GM19395 (cell line): ENCODE measurements around the gene GRB10.

Source experiments
- ATAC-seq: cut with Tn5 transposase; IDR thresholded peaks from one replicate; pipeline ENCODE4 v1.9.1; 2021; ENCODE audit warnings: mild to moderate bottlenecking, moderate library complexity; ENCODE audit not compliant: unreplicated experiment

Gene GRB10

DNA sequence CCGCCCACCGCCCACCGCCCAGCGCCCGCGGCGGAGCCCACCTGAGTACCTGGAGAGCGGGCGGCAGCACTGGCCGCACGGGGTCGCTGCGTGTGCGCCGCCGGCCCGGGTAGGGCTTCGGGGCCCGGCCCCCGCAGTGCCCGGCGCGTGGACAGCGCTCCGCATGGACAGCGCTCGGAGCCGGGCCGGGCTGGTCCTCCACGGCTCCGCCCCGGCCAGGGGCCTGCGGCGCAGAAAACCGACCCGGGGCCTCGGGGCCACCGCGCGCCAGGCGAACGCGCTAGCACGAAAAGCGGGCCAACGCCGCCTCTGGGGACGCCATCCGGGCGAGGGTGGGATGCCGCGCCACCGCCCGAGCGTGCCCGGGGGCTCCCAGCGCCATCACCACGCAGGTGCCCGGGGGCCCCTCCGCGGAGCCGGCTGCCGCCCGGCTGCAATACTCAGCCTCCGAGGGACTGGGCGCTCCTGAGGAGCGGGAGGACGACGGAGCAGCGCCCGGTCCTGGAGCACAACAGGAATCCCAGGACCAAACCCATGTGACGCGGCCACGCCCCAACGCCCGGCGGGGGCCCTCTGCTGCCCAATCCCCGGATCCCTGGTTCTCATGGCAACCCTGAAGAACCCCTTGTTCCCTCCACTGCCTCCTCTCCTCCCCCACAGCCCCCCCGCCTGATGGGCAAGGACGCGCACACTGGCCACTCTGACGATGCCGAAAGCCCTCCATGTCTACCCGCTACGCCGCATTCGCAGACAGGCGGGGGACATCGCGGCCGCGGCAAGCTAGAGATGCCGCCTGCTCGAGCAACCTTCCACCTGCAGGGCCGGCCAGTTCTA, at the start of gene GRB10:
Gene GRB10 (minus strand): TSS at position 522 of the 834 bp plus-strand sequence. CDS start 50,574 bp downstream, outside the sequence.
- no peak for ATAC-seq

GRCh38 chr7:50828801-50829200, 46.1 kb upstream of the GRB10 start:
- no peak for ATAC-seq

- ATAC-seq = no peak
These were observed 45.4 kb upstream of the GRB10 start for GRCh38 chr7:50828116-50828515.

- ATAC-seq = no peak
These were observed 44.6 kb upstream of the GRB10 start for GRCh38 chr7:50827281-50827680.

GRCh38 chr7:50826371-50827172, 43.9 kb upstream of the GRB10 start:
- ATAC-seq = no peak

DNA sequence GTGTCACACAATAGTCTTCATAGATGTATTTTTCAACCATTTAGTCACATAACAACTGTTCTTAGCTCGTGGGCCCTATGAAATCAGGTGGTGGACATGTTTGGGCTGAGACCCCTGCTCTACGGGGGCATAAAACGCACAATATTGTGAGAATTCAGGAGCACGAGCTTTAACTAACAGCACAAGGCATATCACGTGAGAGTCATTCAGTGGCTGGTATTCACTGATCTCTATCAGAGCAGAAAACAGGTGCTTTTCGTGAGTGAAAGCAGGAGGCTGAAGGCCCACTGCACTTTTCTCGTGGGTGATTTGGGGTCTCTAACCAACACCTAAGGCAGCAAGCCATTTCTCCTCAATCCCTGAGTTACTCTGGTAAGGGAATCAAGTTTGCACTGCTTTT, 42.8 kb upstream of the GRB10 start:
- ATAC-seq = no peak

- no peak for ATAC-seq
These were observed 42.2 kb upstream of the GRB10 start for GRCh38 chr7:50824882-50825281.

GRCh38 chr7:50822706-50823105, 40.0 kb upstream of the GRB10 start:
- ATAC-seq = no peak

DNA sequence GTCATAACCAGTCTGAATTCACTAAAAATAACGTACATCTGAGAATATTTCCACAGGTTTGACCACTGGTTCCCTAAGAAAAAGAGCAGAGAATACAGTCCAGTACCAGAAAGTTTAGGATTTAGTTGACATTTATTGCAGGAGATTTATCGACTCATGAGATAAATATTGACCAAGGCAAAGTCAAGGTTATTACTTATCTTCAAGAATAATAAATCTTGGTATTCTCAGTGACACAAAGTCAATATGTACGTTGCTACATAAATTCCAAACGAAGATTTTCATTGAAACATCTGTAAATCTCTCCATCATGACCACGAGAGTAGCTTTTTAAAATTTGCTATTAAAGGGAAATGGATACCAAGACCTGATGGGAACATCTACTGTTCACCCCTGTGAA, 39.4 kb upstream of the GRB10 start:
- ATAC-seq = no peak

DNA sequence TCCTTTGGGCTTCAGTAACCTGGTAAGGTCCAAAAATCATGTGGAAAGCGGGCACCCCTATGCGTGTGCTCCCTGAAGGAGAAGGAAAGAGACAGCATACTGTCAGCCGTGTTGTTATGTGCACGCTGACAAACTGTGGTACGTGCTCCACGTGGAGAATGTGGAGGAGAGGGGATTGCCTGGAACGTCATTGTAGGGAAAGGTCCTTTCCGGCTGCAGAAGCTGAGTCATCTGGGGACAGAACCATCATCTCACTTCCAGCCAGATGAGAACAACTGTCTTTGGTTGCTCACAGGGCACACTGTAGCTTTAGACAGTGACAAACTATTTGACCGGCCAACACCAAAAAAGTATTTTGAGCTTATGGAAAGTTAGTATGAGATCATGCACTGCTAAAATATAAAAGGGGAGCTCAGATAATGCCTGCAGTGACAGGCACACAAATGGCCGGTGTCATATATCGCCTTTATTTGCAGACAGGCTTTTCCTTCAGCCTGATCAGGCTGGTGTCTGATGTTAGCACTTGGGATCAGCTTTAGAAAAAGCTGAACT, 38.8 kb upstream of the GRB10 start:
- ATAC-seq = no peak

GRCh38 chr7:50818324-50818723, 35.6 kb upstream of the GRB10 start:
- no peak for ATAC-seq

GRCh38 chr7:50817561-50817960, 34.9 kb upstream of the GRB10 start:
- ATAC-seq = no peak

DNA sequence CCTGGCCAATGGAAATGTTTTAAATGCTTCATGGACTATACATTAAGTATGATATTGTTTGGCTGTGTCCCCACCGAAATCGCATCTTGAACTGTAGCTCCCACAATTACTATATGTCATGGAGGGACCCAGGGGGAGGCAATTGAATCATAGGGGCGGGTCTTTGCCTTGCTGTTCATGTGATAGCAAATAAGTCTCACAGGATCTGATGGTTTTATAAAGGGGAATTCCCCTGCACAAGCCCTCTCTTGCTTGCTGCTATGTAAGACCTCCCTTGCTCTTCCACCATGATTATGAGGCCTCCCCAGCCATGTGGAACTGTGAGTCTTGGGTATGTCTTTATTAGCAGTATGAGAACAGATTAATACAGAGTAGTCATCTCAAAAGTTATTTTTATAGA, 32.4 kb upstream of the GRB10 start:
- ATAC-seq = no peak

GRCh38 chr7:50814166-50814565, 31.5 kb upstream of the GRB10 start:
- no peak for ATAC-seq

DNA sequence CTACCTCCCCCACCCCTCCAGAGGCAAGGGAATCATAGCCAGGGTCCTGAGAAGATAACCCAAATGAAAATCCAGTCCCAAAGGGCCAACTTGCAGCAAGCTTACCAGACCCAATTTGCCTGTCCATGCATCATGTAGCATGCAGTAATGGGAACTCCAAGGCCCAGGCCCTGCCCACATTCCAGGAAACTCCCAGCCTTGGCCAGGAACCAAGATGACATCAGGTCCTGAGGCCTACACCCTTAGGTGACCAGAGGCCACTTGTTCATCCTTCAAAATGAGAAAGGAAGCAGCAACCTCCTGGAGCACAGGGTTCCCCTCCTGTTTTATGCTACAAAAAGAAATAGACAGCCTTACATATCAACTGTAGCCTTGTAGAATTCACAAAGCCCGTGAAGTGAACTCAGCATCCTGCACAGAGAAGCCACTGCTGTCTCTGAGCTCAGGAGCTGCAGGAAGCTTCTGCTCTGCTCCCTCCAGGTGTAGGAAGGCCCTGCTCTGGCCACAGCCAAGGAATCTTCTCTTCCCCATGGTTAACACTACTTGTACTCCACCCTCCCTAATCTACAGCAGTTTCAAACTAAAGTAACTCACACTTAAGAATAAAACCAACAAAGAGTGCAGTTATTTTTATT, 30.3 kb upstream of the GRB10 start:
- ATAC-seq = no peak

DNA sequence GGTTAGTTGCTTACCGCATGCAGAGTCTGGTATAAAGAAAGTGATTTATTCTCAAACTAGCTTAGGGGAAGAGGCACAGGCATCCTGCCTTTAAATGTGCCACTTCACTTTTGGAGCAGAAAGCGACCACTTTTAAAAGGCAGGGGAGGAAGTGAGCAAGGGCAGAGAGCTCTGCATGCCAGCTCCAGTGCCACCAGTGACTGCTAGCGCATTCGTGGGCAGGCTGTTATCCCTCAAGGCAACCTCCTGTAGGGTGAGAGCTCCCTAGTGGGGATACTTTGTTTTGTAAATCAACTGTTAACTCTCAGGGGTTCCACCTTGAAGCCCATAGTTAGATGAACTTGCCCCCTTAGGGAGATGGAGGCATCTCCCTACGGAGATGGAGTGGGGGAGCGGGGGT, 29.4 kb upstream of the GRB10 start:
- ATAC-seq = no peak

DNA sequence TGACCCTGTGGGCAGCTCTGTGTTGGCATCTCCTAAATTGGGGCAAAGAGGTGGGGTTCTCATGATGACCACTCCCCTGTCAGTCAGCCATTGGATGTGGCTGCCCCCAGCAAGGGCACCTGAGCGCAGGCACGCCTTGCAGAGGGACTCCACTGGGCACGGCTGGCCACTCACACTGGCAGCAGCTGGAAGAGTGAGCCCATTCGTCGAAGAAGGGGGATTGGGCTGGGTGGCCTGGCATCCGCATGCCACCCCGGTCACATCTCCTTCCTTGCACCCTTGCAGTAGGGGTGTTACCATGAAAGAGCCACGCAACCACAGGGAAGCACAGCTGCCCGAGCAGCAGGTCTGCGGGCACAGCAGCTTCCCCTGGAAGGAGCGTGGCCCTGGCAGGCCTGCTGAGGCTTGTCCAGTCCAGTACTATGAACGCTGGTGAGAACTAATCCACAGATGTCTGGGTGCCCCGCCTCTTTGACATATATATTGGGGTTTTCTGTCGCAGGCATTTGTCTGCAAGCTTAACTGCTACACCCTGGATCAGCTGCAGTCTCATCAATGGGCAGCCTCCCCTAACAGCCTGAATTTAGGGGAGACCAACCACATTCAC, 25.7 kb upstream of the GRB10 start:
- ATAC-seq = no peak

GRCh38 chr7:50807026-50807730, 24.5 kb upstream of the GRB10 start:
- no peak for ATAC-seq

DNA sequence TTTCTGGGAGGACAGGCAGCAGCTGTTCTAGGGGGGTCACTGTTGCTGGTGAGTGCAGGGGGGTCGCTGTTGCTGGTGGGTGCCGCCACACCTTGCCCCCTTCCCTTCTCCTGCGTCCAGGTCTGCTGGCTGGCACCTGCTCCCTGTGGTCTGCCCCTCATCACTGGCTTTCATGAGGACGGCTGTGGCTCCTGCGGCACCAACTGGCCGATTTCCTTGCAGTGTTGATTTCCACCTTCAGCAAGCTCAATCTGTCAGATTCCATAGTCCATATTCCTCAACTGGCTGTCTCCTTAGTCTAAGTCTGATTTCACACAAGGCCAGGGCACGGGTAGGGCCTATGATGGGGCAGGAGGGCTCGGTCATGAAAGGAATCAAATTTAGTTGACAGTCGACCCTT, 23.4 kb upstream of the GRB10 start:
- ATAC-seq = no peak

DNA sequence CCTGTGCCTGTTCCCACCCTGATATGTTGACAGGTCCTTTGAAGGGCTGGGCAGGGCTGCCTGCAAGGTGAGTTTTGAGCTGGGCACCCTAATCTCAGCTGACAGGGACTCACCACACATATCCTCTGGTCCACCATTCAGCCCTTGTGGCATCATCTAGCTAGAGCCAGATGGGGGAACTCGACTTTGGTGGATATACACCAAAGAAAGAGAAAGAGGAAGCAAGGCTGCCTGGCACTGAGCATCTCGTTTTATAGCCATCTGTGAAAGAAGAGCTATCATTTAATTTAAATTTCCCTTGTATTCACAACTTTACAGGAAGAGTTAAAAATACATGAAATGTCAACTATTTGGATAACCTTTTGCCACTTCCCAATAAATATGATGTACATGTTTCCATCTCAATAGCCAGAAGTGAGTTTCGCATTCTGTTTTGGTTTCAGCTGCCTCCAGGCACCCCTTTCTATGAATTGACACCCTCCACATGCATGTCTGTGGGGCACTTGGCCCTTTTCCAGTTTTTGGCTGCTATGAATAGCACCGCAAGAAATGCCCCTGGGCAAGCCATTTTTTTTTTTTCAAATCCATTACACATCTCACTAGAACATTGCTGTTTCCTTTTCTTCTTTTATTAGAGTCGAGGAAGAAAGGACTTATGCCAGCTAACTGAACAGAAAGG, 22.9 kb upstream of the GRB10 start:
- ATAC-seq = no peak
